DND-41 (cell line): ENCODE results near the gene PGF.

Experiments
- EZH2 ChIP-seq: IDR thresholded peaks from 3 replicates; pipeline ENCODE4 v1.6.1; 2012; ENCODE audit warnings: borderline replicate concordance, low read depth, mild to moderate bottlenecking, moderate library complexity, low read length, inconsistent platforms; ENCODE audit not compliant: severe bottlenecking
- TF ChIP-seq, protein P1 (sequence below): IDR thresholded peaks from 2 replicates; pipeline ENCODE4 v1.5.1; 2012; ENCODE audit warnings: borderline replicate concordance, low read length, moderate library complexity, mild to moderate bottlenecking; ENCODE audit not compliant: poor library complexity, severe bottlenecking; ENCODE audit errors: extremely low read depth

DNA sequence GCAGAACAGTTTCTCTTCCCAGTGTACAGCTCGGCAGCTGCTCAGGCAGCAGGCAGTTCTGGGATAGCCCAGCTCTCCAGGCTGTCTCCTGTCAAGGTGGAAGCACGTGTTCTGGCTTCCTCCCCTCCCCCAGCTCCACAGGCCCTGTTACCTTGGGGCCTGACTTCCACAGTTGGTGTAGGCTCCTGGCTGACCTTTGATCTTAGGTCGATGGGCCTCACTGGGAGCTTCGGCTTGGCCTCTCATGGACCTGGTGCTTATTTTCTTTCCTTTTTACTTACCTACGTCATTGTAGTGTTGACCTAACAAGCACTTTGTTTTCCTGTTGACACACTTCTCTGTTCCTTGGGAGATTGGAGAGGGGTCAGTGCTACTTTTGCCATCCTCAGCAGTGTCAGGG, 56.7 kb downstream of the PGF start:
- TF ChIP-seq, protein P1, sequence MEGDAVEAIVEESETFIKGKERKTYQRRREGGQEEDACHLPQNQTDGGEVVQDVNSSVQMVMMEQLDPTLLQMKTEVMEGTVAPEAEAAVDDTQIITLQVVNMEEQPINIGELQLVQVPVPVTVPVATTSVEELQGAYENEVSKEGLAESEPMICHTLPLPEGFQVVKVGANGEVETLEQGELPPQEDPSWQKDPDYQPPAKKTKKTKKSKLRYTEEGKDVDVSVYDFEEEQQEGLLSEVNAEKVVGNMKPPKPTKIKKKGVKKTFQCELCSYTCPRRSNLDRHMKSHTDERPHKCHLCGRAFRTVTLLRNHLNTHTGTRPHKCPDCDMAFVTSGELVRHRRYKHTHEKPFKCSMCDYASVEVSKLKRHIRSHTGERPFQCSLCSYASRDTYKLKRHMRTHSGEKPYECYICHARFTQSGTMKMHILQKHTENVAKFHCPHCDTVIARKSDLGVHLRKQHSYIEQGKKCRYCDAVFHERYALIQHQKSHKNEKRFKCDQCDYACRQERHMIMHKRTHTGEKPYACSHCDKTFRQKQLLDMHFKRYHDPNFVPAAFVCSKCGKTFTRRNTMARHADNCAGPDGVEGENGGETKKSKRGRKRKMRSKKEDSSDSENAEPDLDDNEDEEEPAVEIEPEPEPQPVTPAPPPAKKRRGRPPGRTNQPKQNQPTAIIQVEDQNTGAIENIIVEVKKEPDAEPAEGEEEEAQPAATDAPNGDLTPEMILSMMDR = no peak
- no peak for TF ChIP-seq EZH2
